GM23338 (cell line): Measurements from ENCODE around the gene NAMPT. TPM values are rescaled to one million over a fixed set of nuclear protein-coding genes. Genes with fewer than 3 reads are reported as not detected.

Experiments
- ATAC-seq: fragments of 200-7000 bp; cut with Tn5 transposase; 3 replicates; pipeline ENCODE4 v1.9.1; 2020
- DNase-seq: peaks from one replicate; pipeline ENCODE4 v3.0.0-alpha.2; 2015; ENCODE audit warnings: low spot score
- H2AFZ ChIP-seq: fragments of 200-600 bp; sonication (generic); 2 replicates; pipeline ENCODE4 v1.8.0; 2016; ENCODE audit warnings: antibody characterized with exemption, mild to moderate bottlenecking, moderate library complexity
- H3F3A ChIP-seq: fragments of 200-600 bp; sonication (generic); replicated peaks from 2 replicates; pipeline ENCODE4 v1.8.0; 2017; ENCODE audit warnings: antibody characterized with exemption, mixed run types, low read depth
- H3K27ac ChIP-seq: fragments of 200-600 bp; sonication (generic); 2 replicates; pipeline ENCODE4 v1.6.1; 2016; ENCODE audit warnings: low read depth
- H3K27me3 ChIP-seq: fragments of 200-600 bp; sonication (generic); 2 replicates; pipeline ENCODE4 v1.8.0; 2016; ENCODE audit warnings: mild to moderate bottlenecking, mixed run types, moderate library complexity; ENCODE audit not compliant: insufficient read depth
- H3K36me3 ChIP-seq: fragments of 200-600 bp; sonication (generic); 2 replicates; pipeline ENCODE4 v1.8.0; 2016; ENCODE audit warnings: mild to moderate bottlenecking; ENCODE audit not compliant: insufficient read depth
- H3K4me1 ChIP-seq: fragments of 200-600 bp; sonication (generic); 2 replicates; pipeline ENCODE4 v1.8.0; 2016; ENCODE audit warnings: mild to moderate bottlenecking, moderate library complexity; ENCODE audit not compliant: insufficient read depth
- H3K4me2 ChIP-seq: fragments of 200-600 bp; sonication (generic); 2 replicates; pipeline ENCODE4 v1.7.1; 2017; ENCODE audit warnings: mixed run types
- H3K4me3 ChIP-seq: fragments of 200-600 bp; sonication (generic); 2 replicates; pipeline ENCODE4 v1.6.1; 2016; ENCODE audit warnings: mixed run types
- H3K79me2 ChIP-seq: fragments of 200-600 bp; sonication (generic); replicated peaks from 2 replicates; pipeline ENCODE4 v1.8.0; 2017; ENCODE audit warnings: mild to moderate bottlenecking; ENCODE audit not compliant: insufficient read depth
- H3K9me2 ChIP-seq: fragments of 200-600 bp; sonication (generic); 2 replicates; pipeline ENCODE4 v1.8.0; 2017; ENCODE audit not compliant: insufficient read depth
- H4K20me1 ChIP-seq: fragments of 200-600 bp; sonication (generic); replicated peaks from 2 replicates; pipeline ENCODE4 v1.8.0; 2017; ENCODE audit warnings: mild to moderate bottlenecking; ENCODE audit not compliant: insufficient read depth
- H3K27ac Mint-ChIP-seq: 2 replicates; pipeline ENCODE4 v1.8.0; 2020; ENCODE audit warnings: inconsistent platforms, mild to moderate bottlenecking, moderate library complexity, mixed read lengths
- H3K27me3 Mint-ChIP-seq: 3 replicates; pipeline ENCODE4 v1.8.0; 2022; ENCODE audit warnings: low read depth, mild to moderate bottlenecking, moderate library complexity, mixed read lengths, inconsistent platforms; ENCODE audit not compliant: insufficient read depth, poor library complexity
- H3K36me3 Mint-ChIP-seq: 3 replicates; pipeline ENCODE4 v1.8.0; 2021; ENCODE audit warnings: low read depth, mild to moderate bottlenecking, inconsistent platforms, moderate library complexity, mixed read lengths
- H3K4me1 Mint-ChIP-seq: 3 replicates; pipeline ENCODE4 v1.8.0; 2020; ENCODE audit warnings: mild to moderate bottlenecking, inconsistent platforms, mixed read lengths
- H3K4me3 Mint-ChIP-seq: 3 replicates; pipeline ENCODE4 v1.8.0; 2021; ENCODE audit warnings: moderate library complexity, mild to moderate bottlenecking, inconsistent platforms, mixed read lengths
- H3K9me3 Mint-ChIP-seq: 3 replicates; pipeline ENCODE4 v1.8.0; 2020; ENCODE audit warnings: moderate library complexity, mild to moderate bottlenecking, inconsistent platforms, mixed read lengths
- CREB1 ChIP-seq: fragments of 250-450 bp; sonication (Bioruptor Pico); IDR thresholded peaks from 2 replicates; pipeline ENCODE4 v1.5.0; 2020; ENCODE audit warnings: low read depth, mild to moderate bottlenecking, moderate library complexity
- EZH2 ChIP-seq: fragments of 200-600 bp; sonication (generic); IDR thresholded peaks from one replicate; pipeline ENCODE4 v1.8.0; 2017; ENCODE audit warnings: antibody characterized with exemption, mild to moderate bottlenecking, low read depth; ENCODE audit not compliant: unreplicated experiment
- EZH2phosphoT487 ChIP-seq: fragments of 200-600 bp; sonication (generic); IDR thresholded peaks from one replicate; pipeline ENCODE4 v1.8.1; 2018; ENCODE audit warnings: antibody characterized with exemption; ENCODE audit not compliant: unreplicated experiment
- JUNB ChIP-seq: IDR thresholded peaks from one replicate; pipeline ENCODE4 v1.6.1; 2016; ENCODE audit warnings: antibody characterized with exemption; ENCODE audit not compliant: unreplicated experiment
- NANOG ChIP-seq: IDR thresholded peaks from 2 replicates; pipeline ENCODE4 v1.6.1; 2016; ENCODE audit warnings: antibody characterized with exemption, borderline replicate concordance
- POLR2AphosphoS5 ChIP-seq: IDR thresholded peaks from 2 replicates; pipeline ENCODE4 v1.6.1; 2016; ENCODE audit warnings: antibody characterized with exemption, low read depth
- REST ChIP-seq: IDR thresholded peaks from one replicate; pipeline ENCODE4 v1.6.1; 2018; ENCODE audit warnings: antibody characterized with exemption; ENCODE audit not compliant: unreplicated experiment
- STAT1 ChIP-seq: IDR thresholded peaks from one replicate; pipeline ENCODE4 v1.6.1; 2016; ENCODE audit warnings: antibody characterized with exemption; ENCODE audit not compliant: unreplicated experiment
- ZNF331 ChIP-seq: fragments of 250-450 bp; sonication (Bioruptor Pico); IDR thresholded peaks from 2 replicates; pipeline ENCODE4 v1.5.0; 2020; ENCODE audit warnings: low read depth, mild to moderate bottlenecking, moderate library complexity
- ZNF462 ChIP-seq: fragments of 250-450 bp; sonication (Bioruptor Pico); IDR thresholded peaks from 2 replicates; pipeline ENCODE4 v1.5.0; 2020; ENCODE audit warnings: mild to moderate bottlenecking, moderate library complexity
- polyA plus RNA-seq: library from polyadenylated mRNA; unstranded; fragments of >200 nt; fragmentation: Nextera tagmentation; extraction: Ambion mirVana; gene quantifications from 2 replicates; pipeline ENCODE4 v1.2.1, GENCODE V29; 2016
- total RNA-seq: library from RNA; depleted of rRNA; stranded (reverse); fragments of >200 nt; shearing (Covaris generic); gene quantifications from 2 replicates; pipeline ENCODE4 v1.2.3, GENCODE V29; 2014

Gene NAMPT
- total and polyA plus RNA-seq, 2 experiments from 2014 or later, result 37.9 to 73.9 TPM

GRCh38 chr7:106283501-106283830 lies 1.3 kb downstream of the NAMPT start:
- peaks cover 42% of the 10 kb centered on the region for H4K20me1 ChIP-seq
- no peaks in the 10 kb centered on the region for H3K36me3 ChIP-seq
- peaks cover 4% of the 10 kb centered on the region for H3F3A ChIP-seq
- peaks cover 31% of the 10 kb centered on the region for H3K4me1 ChIP-seq
- H3K79me2 ChIP-seq, result peaks cover 56% of the 10 kb centered on the region
- ATAC-seq, result no peak
- peak overlapping the region; percentile 80; the same call in 1 of the 2 replicates for H3K27ac Mint-ChIP-seq
- no peak for DNase-seq
- H3K27me3 ChIP-seq, result no peaks in the 10 kb centered on the region
- no peaks in the 10 kb centered on the region for H3K9me3 Mint-ChIP-seq
- H3K4me2 ChIP-seq, result peak overlapping the region; percentile 86
- H3K27ac ChIP-seq, result no peak overlapping the region
- H3K4me3 Mint-ChIP-seq, result peak overlapping the region; percentile 87
- TF ChIP-seq STAT1, result no peak
- TF ChIP-seq EZH2phosphoT487, result no peak
- no peak for TF ChIP-seq REST
- no peak for TF ChIP-seq ZNF331 (CRISPR knock-in tag)
- TF ChIP-seq CREB1, result no peak
- TF ChIP-seq ZNF462 (CRISPR knock-in tag), result no peak
- no peak for TF ChIP-seq JUNB
- TF ChIP-seq POLR2AphosphoS5, result no peak
- TF ChIP-seq EZH2, result no peak
- no peak for TF ChIP-seq NANOG
- H3K9me2 ChIP-seq, result no peaks in the 10 kb centered on the region
- peak overlapping the region; percentile 79 for H3K4me3 ChIP-seq
- peaks cover 28% of the 10 kb centered on the region for H3K4me1 Mint-ChIP-seq
- no peaks in the 10 kb centered on the region for H3K36me3 Mint-ChIP-seq
- H2AFZ ChIP-seq, result no peak overlapping the region
- H3K27me3 Mint-ChIP-seq, result peaks cover 5% of the 10 kb centered on the region
